Measurements from ENCODE around the gene LRMDA.

DNA sequence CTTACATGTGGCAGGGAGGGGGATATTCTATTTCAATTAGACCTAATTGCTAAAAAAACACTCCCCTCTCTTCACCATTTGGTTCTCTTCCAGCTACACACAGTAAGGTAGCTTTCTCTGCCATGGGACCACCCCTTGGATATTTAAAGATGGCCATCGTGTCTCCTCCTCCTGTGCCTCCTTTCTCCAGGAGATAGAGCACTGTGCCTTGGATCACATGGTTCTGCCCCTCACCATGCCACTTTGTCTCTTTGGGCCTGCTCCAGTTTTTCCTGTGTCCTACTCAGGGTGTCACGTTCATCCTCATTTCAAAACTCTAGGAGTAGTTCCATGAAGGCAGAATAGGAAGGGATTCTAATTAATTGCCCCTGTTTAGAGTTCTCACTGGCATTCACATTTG, 1146.0 kb downstream of the LRMDA start:
- no peak for TF ChIP-seq POLR2AphosphoS5 (IDR thresholded peaks at IDR 0.05)
- TF ChIP-seq POLR2A (IDR thresholded peaks at IDR 0.05): no peak
